H1 (cell line): ENCODE data around the gene ITPK1.

Experiments used
- CEBPB ChIP-seq: IDR thresholded peaks from 2 replicates; pipeline ENCODE4 v1.6.1; 2012; ENCODE audit warnings: low read depth, low read length
- EZH2 ChIP-seq: fragments of 200-600 bp; sonication (generic); IDR thresholded peaks from 2 replicates; pipeline ENCODE4 v1.7.1; 2012; ENCODE audit warnings: low read depth, mild to moderate bottlenecking, moderate library complexity, low read length, inconsistent platforms; ENCODE audit not compliant: severe bottlenecking
- POLR2A ChIP-seq, 2 experiments: IDR thresholded peaks; 1 replicate in 1 of 2; 2 replicates in 1 of 2; pipeline ENCODE4 v1.6.1; 2011; ENCODE audit warnings: low read depth in 2 of 2, low read length in 2 of 2, mild to moderate bottlenecking in 2 of 2; ENCODE audit errors: control extremely low read depth in 1 of 2
- RAD21 ChIP-seq, 2 experiments: IDR thresholded peaks in 1 of 2; conservative IDR thresholded peaks in 1 of 2; 2 replicates each; pipeline ENCODE4 v1.6.1; 2011; ENCODE audit warnings: low read depth in 2 of 2, low read length in 2 of 2, improper control_type of control experiment in 1 of 2, inconsistent platforms in 1 of 2, mild to moderate bottlenecking in 1 of 2, moderate library complexity in 1 of 2
- RFX5 ChIP-seq: IDR thresholded peaks from 2 replicates; pipeline ENCODE4 v1.6.1; 2011; ENCODE audit warnings: low read depth, low read length, improper control_type of control experiment, borderline replicate concordance
- SIN3A ChIP-seq, 2 experiments: IDR thresholded peaks in 1 of 2; conservative IDR thresholded peaks in 1 of 2; 2 replicates each; pipeline ENCODE4 v1.6.1; 2011 to 2012; ENCODE audit warnings: low read length in 2 of 2, improper control_type of control experiment in 1 of 2, low read depth in 1 of 2, mild to moderate bottlenecking in 1 of 2
- SP1 ChIP-seq: IDR thresholded peaks from 2 replicates; pipeline ENCODE4 v1.6.1; 2011; ENCODE audit warnings: low read depth, low read length
- TEAD4 ChIP-seq: IDR thresholded peaks from 2 replicates; pipeline ENCODE4 v1.6.1; 2012; ENCODE audit warnings: low read depth, low read length, inconsistent platforms, mixed read lengths
- YY1 ChIP-seq: IDR thresholded peaks from 2 replicates; pipeline ENCODE4 v1.6.1; 2011; ENCODE audit warnings: low read depth, mild to moderate bottlenecking, low read length
- TF ChIP-seq, protein P1 (sequence below), 3 experiments: IDR thresholded peaks; 1 replicate in 2 of 3; 2 replicates in 1 of 3; pipeline versions ENCODE4 v1.5.1 to v1.6.1; 2011; ENCODE audit warnings: low read length in 3 of 3, mild to moderate bottlenecking in 3 of 3, inconsistent platforms in 2 of 3, low read depth in 1 of 3, moderate library complexity in 1 of 3; ENCODE audit not compliant: insufficient read depth in 1 of 3; ENCODE audit errors: control extremely low read depth in 1 of 3
- TF ChIP-seq, protein P2 (sequence below): fragments of 300-600 bp; sonication (generic); IDR thresholded peaks from 2 replicates; pipeline ENCODE4 v1.7.1; 2012; ENCODE audit warnings: low read length, moderate library complexity, mild to moderate bottlenecking, inconsistent platforms; ENCODE audit not compliant: insufficient replicate concordance

DNA sequence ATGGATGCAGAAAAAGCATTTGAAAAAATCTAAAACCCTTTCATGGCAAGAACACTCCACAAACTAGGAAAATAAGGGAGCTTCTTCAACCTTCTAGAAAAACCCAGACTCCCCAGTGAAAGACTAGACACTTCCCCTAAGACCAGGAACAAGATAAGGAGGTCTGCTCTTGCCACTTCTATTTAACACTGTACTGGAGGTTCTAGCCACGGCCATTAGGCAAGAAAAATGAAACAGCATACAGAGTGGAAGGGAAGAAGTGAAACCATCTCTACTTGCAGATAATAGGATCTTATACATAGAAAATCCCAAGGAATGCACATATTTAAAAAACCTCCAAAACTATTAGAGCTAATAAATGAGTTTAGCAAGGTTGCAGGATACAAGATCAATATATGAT, 150.4 kb downstream of the ITPK1 start:
- no peak for TF ChIP-seq SP1
- no peak for TF ChIP-seq RFX5
- no peak for TF ChIP-seq SIN3A (conservative IDR thresholded peaks at IDR 0.05 in 1 of 2, IDR thresholded peaks at IDR 0.05 in 1 of 2; ENCODE audit: low read depth in 1 of 2, low read length in 2 of 2)
- TF ChIP-seq, protein P1, sequence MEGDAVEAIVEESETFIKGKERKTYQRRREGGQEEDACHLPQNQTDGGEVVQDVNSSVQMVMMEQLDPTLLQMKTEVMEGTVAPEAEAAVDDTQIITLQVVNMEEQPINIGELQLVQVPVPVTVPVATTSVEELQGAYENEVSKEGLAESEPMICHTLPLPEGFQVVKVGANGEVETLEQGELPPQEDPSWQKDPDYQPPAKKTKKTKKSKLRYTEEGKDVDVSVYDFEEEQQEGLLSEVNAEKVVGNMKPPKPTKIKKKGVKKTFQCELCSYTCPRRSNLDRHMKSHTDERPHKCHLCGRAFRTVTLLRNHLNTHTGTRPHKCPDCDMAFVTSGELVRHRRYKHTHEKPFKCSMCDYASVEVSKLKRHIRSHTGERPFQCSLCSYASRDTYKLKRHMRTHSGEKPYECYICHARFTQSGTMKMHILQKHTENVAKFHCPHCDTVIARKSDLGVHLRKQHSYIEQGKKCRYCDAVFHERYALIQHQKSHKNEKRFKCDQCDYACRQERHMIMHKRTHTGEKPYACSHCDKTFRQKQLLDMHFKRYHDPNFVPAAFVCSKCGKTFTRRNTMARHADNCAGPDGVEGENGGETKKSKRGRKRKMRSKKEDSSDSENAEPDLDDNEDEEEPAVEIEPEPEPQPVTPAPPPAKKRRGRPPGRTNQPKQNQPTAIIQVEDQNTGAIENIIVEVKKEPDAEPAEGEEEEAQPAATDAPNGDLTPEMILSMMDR (IDR thresholded peaks at IDR 0.05; ENCODE audit: control extremely low read depth in 1 of 3, insufficient read depth in 1 of 3, low read depth in 1 of 3, low read length in 3 of 3): no peak
- no peak for TF ChIP-seq TEAD4
- no peak for TF ChIP-seq EZH2
- TF ChIP-seq, protein P2, sequence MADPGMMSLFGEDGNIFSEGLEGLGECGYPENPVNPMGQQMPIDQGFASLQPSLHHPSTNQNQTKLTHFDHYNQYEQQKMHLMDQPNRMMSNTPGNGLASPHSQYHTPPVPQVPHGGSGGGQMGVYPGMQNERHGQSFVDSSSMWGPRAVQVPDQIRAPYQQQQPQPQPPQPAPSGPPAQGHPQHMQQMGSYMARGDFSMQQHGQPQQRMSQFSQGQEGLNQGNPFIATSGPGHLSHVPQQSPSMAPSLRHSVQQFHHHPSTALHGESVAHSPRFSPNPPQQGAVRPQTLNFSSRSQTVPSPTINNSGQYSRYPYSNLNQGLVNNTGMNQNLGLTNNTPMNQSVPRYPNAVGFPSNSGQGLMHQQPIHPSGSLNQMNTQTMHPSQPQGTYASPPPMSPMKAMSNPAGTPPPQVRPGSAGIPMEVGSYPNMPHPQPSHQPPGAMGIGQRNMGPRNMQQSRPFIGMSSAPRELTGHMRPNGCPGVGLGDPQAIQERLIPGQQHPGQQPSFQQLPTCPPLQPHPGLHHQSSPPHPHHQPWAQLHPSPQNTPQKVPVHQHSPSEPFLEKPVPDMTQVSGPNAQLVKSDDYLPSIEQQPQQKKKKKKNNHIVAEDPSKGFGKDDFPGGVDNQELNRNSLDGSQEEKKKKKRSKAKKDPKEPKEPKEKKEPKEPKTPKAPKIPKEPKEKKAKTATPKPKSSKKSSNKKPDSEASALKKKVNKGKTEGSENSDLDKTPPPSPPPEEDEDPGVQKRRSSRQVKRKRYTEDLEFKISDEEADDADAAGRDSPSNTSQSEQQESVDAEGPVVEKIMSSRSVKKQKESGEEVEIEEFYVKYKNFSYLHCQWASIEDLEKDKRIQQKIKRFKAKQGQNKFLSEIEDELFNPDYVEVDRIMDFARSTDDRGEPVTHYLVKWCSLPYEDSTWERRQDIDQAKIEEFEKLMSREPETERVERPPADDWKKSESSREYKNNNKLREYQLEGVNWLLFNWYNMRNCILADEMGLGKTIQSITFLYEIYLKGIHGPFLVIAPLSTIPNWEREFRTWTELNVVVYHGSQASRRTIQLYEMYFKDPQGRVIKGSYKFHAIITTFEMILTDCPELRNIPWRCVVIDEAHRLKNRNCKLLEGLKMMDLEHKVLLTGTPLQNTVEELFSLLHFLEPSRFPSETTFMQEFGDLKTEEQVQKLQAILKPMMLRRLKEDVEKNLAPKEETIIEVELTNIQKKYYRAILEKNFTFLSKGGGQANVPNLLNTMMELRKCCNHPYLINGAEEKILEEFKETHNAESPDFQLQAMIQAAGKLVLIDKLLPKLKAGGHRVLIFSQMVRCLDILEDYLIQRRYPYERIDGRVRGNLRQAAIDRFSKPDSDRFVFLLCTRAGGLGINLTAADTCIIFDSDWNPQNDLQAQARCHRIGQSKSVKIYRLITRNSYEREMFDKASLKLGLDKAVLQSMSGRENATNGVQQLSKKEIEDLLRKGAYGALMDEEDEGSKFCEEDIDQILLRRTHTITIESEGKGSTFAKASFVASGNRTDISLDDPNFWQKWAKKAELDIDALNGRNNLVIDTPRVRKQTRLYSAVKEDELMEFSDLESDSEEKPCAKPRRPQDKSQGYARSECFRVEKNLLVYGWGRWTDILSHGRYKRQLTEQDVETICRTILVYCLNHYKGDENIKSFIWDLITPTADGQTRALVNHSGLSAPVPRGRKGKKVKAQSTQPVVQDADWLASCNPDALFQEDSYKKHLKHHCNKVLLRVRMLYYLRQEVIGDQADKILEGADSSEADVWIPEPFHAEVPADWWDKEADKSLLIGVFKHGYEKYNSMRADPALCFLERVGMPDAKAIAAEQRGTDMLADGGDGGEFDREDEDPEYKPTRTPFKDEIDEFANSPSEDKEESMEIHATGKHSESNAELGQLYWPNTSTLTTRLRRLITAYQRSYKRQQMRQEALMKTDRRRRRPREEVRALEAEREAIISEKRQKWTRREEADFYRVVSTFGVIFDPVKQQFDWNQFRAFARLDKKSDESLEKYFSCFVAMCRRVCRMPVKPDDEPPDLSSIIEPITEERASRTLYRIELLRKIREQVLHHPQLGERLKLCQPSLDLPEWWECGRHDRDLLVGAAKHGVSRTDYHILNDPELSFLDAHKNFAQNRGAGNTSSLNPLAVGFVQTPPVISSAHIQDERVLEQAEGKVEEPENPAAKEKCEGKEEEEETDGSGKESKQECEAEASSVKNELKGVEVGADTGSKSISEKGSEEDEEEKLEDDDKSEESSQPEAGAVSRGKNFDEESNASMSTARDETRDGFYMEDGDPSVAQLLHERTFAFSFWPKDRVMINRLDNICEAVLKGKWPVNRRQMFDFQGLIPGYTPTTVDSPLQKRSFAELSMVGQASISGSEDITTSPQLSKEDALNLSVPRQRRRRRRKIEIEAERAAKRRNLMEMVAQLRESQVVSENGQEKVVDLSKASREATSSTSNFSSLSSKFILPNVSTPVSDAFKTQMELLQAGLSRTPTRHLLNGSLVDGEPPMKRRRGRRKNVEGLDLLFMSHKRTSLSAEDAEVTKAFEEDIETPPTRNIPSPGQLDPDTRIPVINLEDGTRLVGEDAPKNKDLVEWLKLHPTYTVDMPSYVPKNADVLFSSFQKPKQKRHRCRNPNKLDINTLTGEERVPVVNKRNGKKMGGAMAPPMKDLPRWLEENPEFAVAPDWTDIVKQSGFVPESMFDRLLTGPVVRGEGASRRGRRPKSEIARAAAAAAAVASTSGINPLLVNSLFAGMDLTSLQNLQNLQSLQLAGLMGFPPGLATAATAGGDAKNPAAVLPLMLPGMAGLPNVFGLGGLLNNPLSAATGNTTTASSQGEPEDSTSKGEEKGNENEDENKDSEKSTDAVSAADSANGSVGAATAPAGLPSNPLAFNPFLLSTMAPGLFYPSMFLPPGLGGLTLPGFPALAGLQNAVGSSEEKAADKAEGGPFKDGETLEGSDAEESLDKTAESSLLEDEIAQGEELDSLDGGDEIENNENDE: no peak
- no peak for TF ChIP-seq RAD21 (IDR thresholded peaks at IDR 0.05 in 1 of 2, conservative IDR thresholded peaks at IDR 0.05 in 1 of 2; ENCODE audit: low read depth in 2 of 2, low read length in 2 of 2)
- no peak for TF ChIP-seq POLR2A (IDR thresholded peaks at IDR 0.05; ENCODE audit: control extremely low read depth in 1 of 2, low read depth in 2 of 2, low read length in 2 of 2)
- TF ChIP-seq CEBPB: no peak
- no peak for TF ChIP-seq YY1
